Tibial nerve (tissue), 4 donors: ENCODE results near the gene GFPT2.

Source experiments
- CTCF ChIP-seq, 5 experiments: fragments of 200-600 bp in 3 of 5; fragments of 450-650 bp in 2 of 5; sonication (generic) in 3 of 5; IDR thresholded peaks; one replicate each; pipeline ENCODE4 v1.5.1; 2016 to 2019; ENCODE audit warnings: antibody characterized with exemption in 5 of 5, mild to moderate bottlenecking in 3 of 5, moderate library complexity in 2 of 5
- EP300 ChIP-seq, 2 donors: sonication (generic); formaldehyde crosslinking; IDR thresholded peaks; one replicate each; pipeline ENCODE4 v1.6.1; 2017; ENCODE audit warnings: antibody characterized with exemption in 2 of 2, mild to moderate bottlenecking in 1 of 2
- POLR2A ChIP-seq, 2 donors: fragments of 450-650 bp; IDR thresholded peaks; one replicate each; pipeline ENCODE4 v1.6.1; 2017; ENCODE audit warnings: antibody characterized with exemption in 2 of 2, mild to moderate bottlenecking in 2 of 2, moderate library complexity in 2 of 2

DNA sequence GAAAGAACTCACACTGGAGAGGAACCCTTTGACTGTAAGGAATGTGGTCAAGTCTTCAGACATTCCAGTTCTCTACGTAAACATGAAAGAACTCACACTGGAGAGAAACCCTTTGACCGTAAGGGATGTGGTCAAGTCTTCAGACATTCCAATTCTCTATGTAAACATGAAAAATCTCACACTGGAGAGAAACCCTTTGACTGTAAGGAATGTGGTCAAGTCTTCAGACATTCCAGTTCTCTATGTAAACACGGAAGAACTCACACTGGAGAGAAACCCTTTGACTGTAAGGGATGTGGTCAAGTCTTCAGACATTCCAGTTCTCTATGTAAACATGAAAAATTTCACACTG is 93.9 kb downstream of the GFPT2 start:
- TF ChIP-seq CTCF (IDR thresholded peaks at IDR 0.05), result no peak
- TF ChIP-seq POLR2A (IDR thresholded peaks at IDR 0.05), result no peak
- TF ChIP-seq EP300 (IDR thresholded peaks at IDR 0.05), result no peak
